ENCODE measurements around the gene SLC2A13.

SLC2A13 gene

GRCh38 chr12:40105515-40106201, at the start of gene SLC2A13:
Gene SLC2A13, minus strand, starts transcription at chr12:40106081. Its CDS starts 273 bp downstream, at chr12:40105808.
- peak within 1 kb of the TSS; percentile 72 for H3K4me3 ChIP-seq (ENCODE audit: low read depth, low read length)
- TF ChIP-seq, protein P1, sequence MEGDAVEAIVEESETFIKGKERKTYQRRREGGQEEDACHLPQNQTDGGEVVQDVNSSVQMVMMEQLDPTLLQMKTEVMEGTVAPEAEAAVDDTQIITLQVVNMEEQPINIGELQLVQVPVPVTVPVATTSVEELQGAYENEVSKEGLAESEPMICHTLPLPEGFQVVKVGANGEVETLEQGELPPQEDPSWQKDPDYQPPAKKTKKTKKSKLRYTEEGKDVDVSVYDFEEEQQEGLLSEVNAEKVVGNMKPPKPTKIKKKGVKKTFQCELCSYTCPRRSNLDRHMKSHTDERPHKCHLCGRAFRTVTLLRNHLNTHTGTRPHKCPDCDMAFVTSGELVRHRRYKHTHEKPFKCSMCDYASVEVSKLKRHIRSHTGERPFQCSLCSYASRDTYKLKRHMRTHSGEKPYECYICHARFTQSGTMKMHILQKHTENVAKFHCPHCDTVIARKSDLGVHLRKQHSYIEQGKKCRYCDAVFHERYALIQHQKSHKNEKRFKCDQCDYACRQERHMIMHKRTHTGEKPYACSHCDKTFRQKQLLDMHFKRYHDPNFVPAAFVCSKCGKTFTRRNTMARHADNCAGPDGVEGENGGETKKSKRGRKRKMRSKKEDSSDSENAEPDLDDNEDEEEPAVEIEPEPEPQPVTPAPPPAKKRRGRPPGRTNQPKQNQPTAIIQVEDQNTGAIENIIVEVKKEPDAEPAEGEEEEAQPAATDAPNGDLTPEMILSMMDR (IDR thresholded peaks at IDR 0.05; ENCODE audit: insufficient read depth, low read depth, low read length, missing control alignments), result no peak
- DNase-seq (ENCODE audit: low read depth), result peak; percentile 84

GRCh38 chr12:40154381-40154780, 48.5 kb upstream of the SLC2A13 start:
- TF ChIP-seq, protein P1 (IDR thresholded peaks at IDR 0.05; ENCODE audit: insufficient read depth, low read depth, low read length, missing control alignments), result no peak
- no peak for DNase-seq (ENCODE audit: low read depth)
- no peak overlapping the region for H3K4me3 ChIP-seq (ENCODE audit: low read depth, low read length)

DNA sequence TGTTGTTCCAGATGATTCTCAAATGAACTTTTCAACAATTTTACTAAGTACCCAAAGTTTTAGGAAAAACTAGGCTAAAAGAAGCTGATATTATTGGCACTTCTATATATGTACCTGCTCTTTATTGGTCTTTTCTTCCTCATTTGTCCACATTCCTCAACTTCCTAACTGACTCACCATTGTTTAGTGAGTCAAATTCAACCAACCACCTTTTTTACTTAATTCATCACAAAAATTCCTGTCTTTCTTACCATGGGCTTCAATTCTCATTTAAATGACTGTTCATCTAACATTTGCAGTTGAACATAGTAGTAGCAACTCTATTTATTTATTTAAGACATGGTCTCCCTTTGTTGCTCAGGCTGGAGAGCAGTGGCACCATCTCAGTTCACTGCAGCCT, 47.6 kb upstream of the SLC2A13 start:
- TF ChIP-seq, protein P1 (IDR thresholded peaks at IDR 0.05; ENCODE audit: insufficient read depth, low read depth, low read length, missing control alignments), result no peak
- DNase-seq (ENCODE audit: low read depth), result no peak

DNA sequence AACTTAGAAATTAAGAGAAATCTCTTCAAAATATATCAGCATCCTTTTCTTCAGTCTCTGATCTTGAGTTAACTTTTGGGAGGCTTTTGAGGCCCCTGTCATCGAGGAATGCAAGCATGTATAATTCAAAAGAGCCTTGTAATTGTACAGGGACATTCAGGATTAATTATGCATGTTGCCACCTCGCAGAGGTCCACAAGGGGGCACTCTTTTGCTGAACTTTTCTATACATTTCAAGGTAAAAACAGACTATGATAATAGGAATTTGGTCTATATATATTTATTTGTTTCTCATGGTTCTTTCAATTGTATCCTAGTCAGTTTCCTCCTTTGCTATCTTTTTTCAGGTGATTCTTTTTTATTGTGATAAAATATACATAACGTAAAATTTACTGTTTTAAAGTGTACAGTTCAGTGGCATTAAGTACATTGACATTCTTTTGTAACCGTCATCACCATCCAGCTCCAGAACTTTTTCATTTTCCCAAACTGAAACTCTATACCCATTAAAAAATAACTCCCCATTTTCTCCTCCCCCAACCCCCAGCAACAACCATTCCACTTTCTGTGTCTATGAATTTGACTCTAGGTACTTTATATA, 47.0 kb upstream of the SLC2A13 start:
- TF ChIP-seq, protein P1 (IDR thresholded peaks at IDR 0.05; ENCODE audit: insufficient read depth, low read depth, low read length, missing control alignments), result peak; percentile 61
- H3K4me3 ChIP-seq (ENCODE audit: low read depth, low read length), result no peak overlapping the region
- DNase-seq (ENCODE audit: low read depth), result peak; percentile 70

More for the DNA sequence above, 47.6 kb upstream of the SLC2A13 start:
- H3K4me3 ChIP-seq (ENCODE audit: low read depth, low read length), result no peak overlapping the region

- TF ChIP-seq, protein P1 (IDR thresholded peaks at IDR 0.05; ENCODE audit: insufficient read depth, low read depth, low read length, missing control alignments), result no peak
- no peak overlapping the region for H3K4me3 ChIP-seq (ENCODE audit: low read depth, low read length)
- DNase-seq (ENCODE audit: low read depth), result no peak
Observed at GRCh38 chr12:40149673-40150260, 43.9 kb upstream of the SLC2A13 start.

DNA sequence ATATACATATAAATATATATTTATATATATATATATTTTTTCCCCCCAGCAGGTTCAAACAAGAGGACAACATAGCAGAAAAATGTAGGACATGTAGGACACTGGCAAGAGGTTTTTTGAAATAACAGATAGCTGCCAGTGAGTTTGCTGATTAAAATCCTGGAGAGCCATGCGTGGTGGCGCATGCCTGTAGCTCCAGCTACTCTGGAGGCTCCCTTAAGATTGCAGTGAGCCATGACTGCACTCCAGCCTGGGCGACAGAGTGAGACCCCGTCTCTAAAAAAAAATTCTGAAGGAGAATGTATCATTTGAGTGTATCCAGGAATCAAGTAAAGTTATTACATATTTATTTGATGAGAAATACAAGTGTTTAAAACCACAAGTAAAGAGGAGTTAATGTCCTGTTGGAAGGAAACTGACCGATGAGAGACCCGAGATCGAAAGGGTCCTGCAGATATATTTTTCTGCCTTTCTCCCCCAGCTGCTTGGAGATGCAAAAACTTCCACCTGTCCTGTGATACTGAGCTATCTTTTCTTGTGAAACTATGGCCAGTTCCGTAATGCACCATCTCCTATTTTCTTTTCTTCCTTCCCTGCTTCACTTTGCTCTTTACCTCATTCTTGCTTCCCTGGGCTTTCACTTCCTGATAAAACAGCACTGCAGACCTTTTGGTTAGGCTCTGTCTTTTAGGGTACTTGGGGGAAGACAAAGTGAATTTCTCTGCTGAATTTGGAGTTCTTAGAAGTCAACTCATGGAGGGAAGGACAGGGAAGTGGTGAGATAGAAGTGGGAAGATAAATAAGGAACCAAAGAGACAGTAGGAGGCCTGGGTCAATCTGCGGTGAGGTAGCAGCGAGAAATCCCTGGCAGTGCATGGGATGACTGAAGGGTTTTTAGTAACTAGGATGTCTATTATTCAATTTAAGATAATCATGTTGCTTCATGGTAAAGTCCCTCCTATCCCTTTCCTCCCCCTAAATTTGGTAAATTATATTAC, 41.2 kb upstream of the SLC2A13 start:
- TF ChIP-seq, protein P1 (IDR thresholded peaks at IDR 0.05; ENCODE audit: insufficient read depth, low read depth, low read length, missing control alignments), result no peak
- no peak overlapping the region for H3K4me3 ChIP-seq (ENCODE audit: low read depth, low read length)
- no peak for DNase-seq (ENCODE audit: low read depth)
